TTC549 (cell line): ENCODE data around the gene EIF3B.
"Not testable (repeated sequence)": the region's sequence is repeated elsewhere in the genome, so short reads cannot be mapped to it uniquely, and the experiment has no call there.

Source experiments
- FAIRE-seq: peaks from 2 replicates; lab custom pipeline; 2012; peaks lifted over from hg19 to GRCh38; lab: Jason Lieb, UNC

The EIF3B gene

GRCh38 chr7:2403014-2403717 is 48.5 kb downstream of the EIF3B start, which contains the start of gene CHST12:
CHST12 (plus strand) TSS chr7:2403611; CDS start chr7:2432640, 29,029 bp downstream.
- no peak for FAIRE-seq

DNA sequence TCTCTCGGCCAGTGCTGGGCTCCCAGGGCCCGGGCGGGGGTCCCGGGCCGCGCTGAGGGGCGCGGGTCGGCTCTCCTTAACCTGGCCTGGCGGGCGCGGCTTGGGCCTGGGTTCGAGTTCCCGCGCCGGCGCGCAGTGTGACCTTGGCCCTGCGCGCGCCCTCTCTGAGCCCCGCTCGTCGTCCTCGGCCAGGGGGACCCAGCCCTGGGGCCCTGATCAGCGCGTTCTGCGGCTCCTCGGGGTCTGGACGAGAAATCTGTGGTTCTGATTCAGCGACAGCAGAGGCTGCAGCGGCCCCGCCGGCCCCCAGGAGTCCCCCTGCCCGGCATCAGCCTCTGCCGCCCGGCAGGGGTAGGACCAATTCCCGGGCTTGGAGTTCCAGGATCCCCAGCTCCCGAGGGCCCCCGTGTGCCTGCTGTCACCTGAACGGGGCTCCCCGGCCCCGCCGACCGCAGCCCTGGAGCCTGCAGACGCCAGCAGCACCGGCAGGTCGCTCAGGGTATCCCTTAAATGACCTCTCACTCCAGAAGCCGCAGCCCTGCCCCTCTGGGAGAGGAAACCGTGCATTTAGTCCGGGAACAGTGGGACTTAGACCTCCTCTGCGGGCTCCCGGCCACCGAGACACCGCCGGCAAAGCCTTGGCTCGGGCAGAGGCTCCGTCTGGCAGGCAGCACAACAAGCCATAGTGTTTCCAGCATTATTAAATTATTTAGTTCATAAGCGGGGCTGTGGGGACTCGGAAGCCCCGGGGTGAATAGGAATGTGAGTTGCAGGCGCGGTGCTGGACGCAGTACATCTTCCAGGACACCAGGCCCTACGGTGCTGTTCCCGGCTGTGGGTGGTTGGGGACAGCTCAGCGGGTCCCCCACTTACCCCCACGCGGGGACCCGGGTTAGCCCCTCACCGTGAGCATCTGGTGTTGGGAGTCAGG is 49.4 kb downstream of the EIF3B start:
- FAIRE-seq: no peak

- no peak for FAIRE-seq
Measured at GRCh38 chr7:2404714-2405119, 50.1 kb downstream of the EIF3B start.

GRCh38 chr7:2405201-2405600 is 50.6 kb downstream of the EIF3B start:
- no peak for FAIRE-seq

GRCh38 chr7:2405601-2406345 is 51.1 kb downstream of the EIF3B start:
- no peak for FAIRE-seq

GRCh38 chr7:2409745-2410414 is 55.3 kb downstream of the EIF3B start:
- FAIRE-seq: no peak

- FAIRE-seq: no peak
Measured at GRCh38 chr7:2411049-2411448, 56.4 kb downstream of the EIF3B start.

- no peak for FAIRE-seq
Measured at GRCh38 chr7:2411815-2412586, 57.4 kb downstream of the EIF3B start.

GRCh38 chr7:2412587-2413201 is 58.1 kb downstream of the EIF3B start:
- FAIRE-seq: no peak

DNA sequence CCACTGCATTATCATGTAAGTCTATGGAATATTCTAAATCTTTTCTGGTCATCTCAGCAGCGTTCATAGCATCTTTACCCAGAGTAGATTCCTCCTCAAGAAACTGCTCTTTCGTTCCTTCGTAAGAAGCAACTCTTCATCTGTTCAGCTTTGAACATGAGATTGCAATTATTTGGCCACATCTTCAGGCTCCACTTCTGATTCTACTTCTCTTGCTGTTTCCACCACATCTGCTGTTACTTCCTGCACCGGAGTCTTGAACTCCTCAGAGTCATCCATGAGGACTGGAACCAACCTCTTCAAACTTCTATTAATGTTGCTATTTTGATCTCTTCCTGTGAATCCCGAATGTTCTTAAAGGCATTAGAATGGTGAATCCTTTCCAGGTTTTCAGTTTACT is 61.4 kb downstream of the EIF3B start:
- FAIRE-seq: no peak

- no peak for FAIRE-seq
Measured at GRCh38 chr7:2416650-2417049, 62.0 kb downstream of the EIF3B start.

DNA sequence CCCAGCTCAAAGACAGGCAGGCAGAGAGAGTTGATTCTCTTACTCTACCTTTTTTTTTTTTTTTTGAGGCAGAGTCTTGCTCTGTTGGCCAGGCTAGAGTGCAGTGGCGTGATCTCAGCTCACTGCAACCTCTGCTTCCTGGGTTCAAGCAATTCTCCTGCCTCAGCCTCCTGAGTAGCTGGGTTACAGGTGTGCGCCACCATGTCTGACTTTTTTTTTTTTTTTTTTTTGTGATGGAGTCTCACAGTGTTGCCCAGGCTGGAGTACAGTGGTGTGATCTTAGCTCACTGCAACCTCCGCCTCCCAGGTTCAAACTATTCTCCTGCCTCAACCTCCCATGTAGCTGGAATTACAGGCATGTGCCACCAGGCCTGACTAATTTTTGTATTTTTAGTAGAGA is 62.6 kb downstream of the EIF3B start:
- FAIRE-seq: not testable (repeated sequence)

GRCh38 chr7:2417981-2418481 is 63.4 kb downstream of the EIF3B start:
- no peak for FAIRE-seq

GRCh38 chr7:2420216-2420933 is 65.7 kb downstream of the EIF3B start:
- FAIRE-seq: no peak

GRCh38 chr7:2421943-2422310 is 67.3 kb downstream of the EIF3B start:
- no peak for FAIRE-seq

DNA sequence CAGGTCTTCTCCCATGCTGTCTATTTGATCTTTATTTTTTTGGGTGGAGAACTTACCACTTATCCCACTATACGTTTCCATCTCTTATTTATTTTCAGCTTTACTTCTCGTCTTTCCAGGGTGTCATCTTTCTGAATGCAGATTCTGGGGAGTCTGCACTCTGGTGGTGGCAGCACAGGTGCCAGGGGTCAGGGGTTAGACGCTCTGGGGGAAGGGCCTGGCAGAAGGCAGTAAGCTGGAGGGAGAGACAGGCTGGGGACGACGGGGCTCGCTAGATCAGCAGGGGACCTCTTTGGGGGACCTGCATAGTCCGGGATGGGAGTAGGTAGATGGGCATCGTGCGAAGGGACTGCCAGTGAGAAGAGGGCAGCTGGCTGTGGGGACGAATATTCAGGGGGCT is 71.1 kb downstream of the EIF3B start:
- FAIRE-seq: no peak
